IMR-90 (cell line): ENCODE results near the gene PHKB. TPM values are rescaled to one million over a fixed set of nuclear protein-coding genes. Genes with fewer than 3 reads are reported as not detected.

Source experiments
- ATAC-seq: fragments of 200-7000 bp; cut with Tn5 transposase; 2 replicates; pipeline ENCODE4 v1.9.1; 2020; ENCODE audit warnings: low read depth, mild to moderate bottlenecking, moderate library complexity
- BruUV-seq: library from RNA; stranded (reverse); fragments of 400-500 nt; replicated peaks from 2 replicates; lab custom pipeline; 2021; lab: Mats Ljungman, UMichigan
- CTCF ChIA-PET: fragments of 300-600 bp; formaldehyde crosslinking; extraction: SDS; loops from one replicate; lab custom pipeline; 2021; ENCODE audit warnings: antibody characterized with exemption; lab: Yijun Ruan, JAX
- POLR2A ChIA-PET: fragments of 300-600 bp; sonication (Branson Sonifier 250); formaldehyde crosslinking; loops from one replicate; lab custom pipeline; 2022; ENCODE audit warnings: antibody characterized with exemption; ENCODE audit not compliant: unreplicated experiment; lab: Charles Lee
- DNase-seq: peaks from one replicate; pipeline ENCODE4 v3.0.0; 2013
- H2AFZ ChIP-seq: replicated peaks from 2 replicates; pipeline ENCODE3; 2013; ENCODE audit warnings: low read length, mild to moderate bottlenecking; ENCODE audit not compliant: poor library complexity
- H2AK5ac ChIP-seq: 2 replicates; pipeline ENCODE4 v1.6.1; 2013; ENCODE audit warnings: low read depth, low read length, inconsistent platforms
- H2AK9ac ChIP-seq: replicated peaks from 2 replicates; pipeline ENCODE3; 2013; ENCODE audit warnings: mild to moderate bottlenecking, low read depth, low read length, moderate library complexity; ENCODE audit not compliant: poor library complexity
- H2BK120ac ChIP-seq: 2 replicates; pipeline ENCODE4 v1.6.1; 2013; ENCODE audit warnings: low read depth, low read length, inconsistent platforms
- H2BK15ac ChIP-seq: 3 replicates; pipeline ENCODE4 v1.6.1; 2013; ENCODE audit warnings: low read depth, low read length, inconsistent platforms
- H2BK20ac ChIP-seq: 2 replicates; pipeline ENCODE4 v1.6.1; 2013; ENCODE audit warnings: low read depth, mild to moderate bottlenecking, inconsistent platforms, low read length, moderate library complexity
- H2BK5ac ChIP-seq: 2 replicates; pipeline ENCODE4 v1.6.1; 2013; ENCODE audit warnings: mild to moderate bottlenecking, low read depth, low read length, inconsistent platforms; ENCODE audit not compliant: poor library complexity, severe bottlenecking
- H3K14ac ChIP-seq: replicated peaks from 2 replicates; pipeline ENCODE4 v1.6.1; 2013; ENCODE audit warnings: low read depth, low read length, inconsistent platforms
- H3K18ac ChIP-seq: 2 replicates; pipeline ENCODE4 v1.6.1; 2013; ENCODE audit warnings: low read depth, low read length, control low read depth
- H3K23ac ChIP-seq: 2 replicates; pipeline ENCODE4 v1.6.1; 2013; ENCODE audit warnings: low read depth, low read length, inconsistent platforms
- H3K27ac ChIP-seq: 2 replicates; pipeline ENCODE4 v1.5.1; 2013; ENCODE audit warnings: mild to moderate bottlenecking, control low read depth, low read length; ENCODE audit not compliant: insufficient read depth
- H3K27me3 ChIP-seq: 2 replicates; pipeline ENCODE4 v1.6.1; 2013; ENCODE audit warnings: low read length; ENCODE audit not compliant: control insufficient read depth, insufficient read depth
- H3K36me3 ChIP-seq: 2 replicates; pipeline ENCODE4 v1.6.1; 2013; ENCODE audit warnings: low read length, mixed read lengths; ENCODE audit not compliant: control insufficient read depth, insufficient read depth
- H3K4ac ChIP-seq: 2 replicates; pipeline ENCODE4 v1.6.1; 2013; ENCODE audit warnings: low read depth, low read length, inconsistent platforms
- H3K4me1 ChIP-seq: 2 replicates; pipeline ENCODE4 v1.6.1; 2013; ENCODE audit warnings: low read length, mixed read lengths; ENCODE audit not compliant: control insufficient read depth, insufficient read depth
- H3K4me2 ChIP-seq: 2 replicates; pipeline ENCODE4 v1.6.1; 2013; ENCODE audit warnings: low read depth, mild to moderate bottlenecking, control low read depth, low read length, moderate library complexity
- H3K4me3 ChIP-seq: 2 replicates; pipeline ENCODE4 v1.5.1; 2013; ENCODE audit warnings: low read depth, mild to moderate bottlenecking, control low read depth, low read length, moderate library complexity; ENCODE audit not compliant: insufficient read depth
- H3K56ac ChIP-seq: 2 replicates; pipeline ENCODE4 v1.6.1; 2013; ENCODE audit warnings: low read length, inconsistent platforms; ENCODE audit not compliant: insufficient read depth; ENCODE audit errors: extremely low read depth
- H3K79me1 ChIP-seq, 2 experiments: 2 replicates each; pipeline ENCODE4 v1.6.1; 2013; ENCODE audit warnings: low read length in 2 of 2, inconsistent platforms in 1 of 2, low read depth in 1 of 2
- H3K9ac ChIP-seq: 2 replicates; pipeline ENCODE4 v1.6.1; 2013; ENCODE audit warnings: low read depth, low read length, control low read depth
- H3K9me1 ChIP-seq: 2 replicates; pipeline ENCODE4 v1.6.1; 2013; ENCODE audit warnings: low read length, inconsistent platforms; ENCODE audit not compliant: insufficient read depth
- H3K9me3 ChIP-seq: 2 replicates; pipeline ENCODE4 v1.6.1; 2013; ENCODE audit warnings: low read length; ENCODE audit not compliant: control insufficient read depth, insufficient read depth
- H4K20me1 ChIP-seq: 2 replicates; pipeline ENCODE4 v1.6.1; 2013; ENCODE audit warnings: low read length, inconsistent platforms; ENCODE audit not compliant: insufficient read depth
- H4K5ac ChIP-seq: 2 replicates; pipeline ENCODE4 v1.6.1; 2013; ENCODE audit warnings: mild to moderate bottlenecking, low read depth, low read length, control low read depth
- H4K8ac ChIP-seq, 2 experiments: 2 replicates each; pipeline ENCODE4 v1.6.1; 2013; ENCODE audit warnings: low read depth in 2 of 2, low read length in 2 of 2, control low read depth in 1 of 2, inconsistent platforms in 1 of 2
- H4K91ac ChIP-seq: 2 replicates; pipeline ENCODE4 v1.6.1; 2013; ENCODE audit warnings: low read depth, low read length, inconsistent platforms; ENCODE audit not compliant: insufficient read depth
- BHLHE40 ChIP-seq: fragments of 150-350 bp; IDR thresholded peaks from 2 replicates; pipeline ENCODE4 v1.6.1; 2016; ENCODE audit warnings: mild to moderate bottlenecking, low read depth, low read length
- CEBPB ChIP-seq: IDR thresholded peaks from 2 replicates; pipeline ENCODE4 v1.6.1; 2012; ENCODE audit warnings: low read depth, low read length, improper control_type of control experiment
- CHD1 ChIP-seq: IDR thresholded peaks from 2 replicates; pipeline ENCODE4 v1.6.1; 2012; ENCODE audit warnings: low read depth, low read length, improper control_type of control experiment
- ELK1 ChIP-seq: fragments of 150-350 bp; IDR thresholded peaks from 2 replicates; pipeline ENCODE4 v1.6.1; 2016; ENCODE audit warnings: low read depth, mild to moderate bottlenecking, low read length, moderate library complexity, borderline replicate concordance
- MAFK ChIP-seq: IDR thresholded peaks from 2 replicates; pipeline ENCODE4 v1.6.1; 2012; ENCODE audit warnings: low read depth, low read length, improper control_type of control experiment
- MAZ ChIP-seq: IDR thresholded peaks from 2 replicates; pipeline ENCODE4 v1.6.1; 2012; ENCODE audit warnings: low read depth, mild to moderate bottlenecking, low read length, improper control_type of control experiment, moderate library complexity, borderline replicate concordance
- MXI1 ChIP-seq: IDR thresholded peaks from 2 replicates; pipeline ENCODE4 v1.6.1; 2012; ENCODE audit warnings: low read depth, mild to moderate bottlenecking, low read length, moderate library complexity, borderline replicate concordance
- NFE2L2 ChIP-seq: fragments of 150-350 bp; IDR thresholded peaks from 2 replicates; pipeline ENCODE4 v1.6.1; 2016; ENCODE audit warnings: low read depth, mild to moderate bottlenecking, low read length
- POLR2A ChIP-seq: IDR thresholded peaks from 2 replicates; pipeline ENCODE4 v1.6.1; 2012; ENCODE audit warnings: mild to moderate bottlenecking, low read depth, low read length
- RAD21 ChIP-seq: IDR thresholded peaks from 2 replicates; pipeline ENCODE4 v1.6.1; 2012; ENCODE audit warnings: low read length, improper control_type of control experiment
- RCOR1 ChIP-seq: IDR thresholded peaks from 2 replicates; pipeline ENCODE4 v1.6.1; 2012; ENCODE audit warnings: mild to moderate bottlenecking, low read length, improper control_type of control experiment; ENCODE audit not compliant: insufficient replicate concordance
- WGBS, 2 experiments: methylation state at CpG; one replicate each; pipeline versions ENCODE4 v1.1.5 to v1.1.7; 2013; ENCODE audit warnings: missing lambda C conversion rate in 2 of 2; ENCODE audit not compliant: insufficient read length in 1 of 2; ENCODE audit errors: extremely low coverage in 2 of 2; 5-methylcytosine and 5-hydroxymethylcytosine counted together
- dilution Hi-C: fragments of 300-500 bp; cut with HindIII; formaldehyde crosslinking; loops from one replicate; pipeline ENCODE4 v1.14.3; 2018; ENCODE audit warnings: low sequenced_read_pairs; ENCODE audit not compliant: unreplicated experiment
- in situ Hi-C: fragments of 300-500 bp; cut with MboI; formaldehyde crosslinking; loops from 3 replicates; pipeline ENCODE4 v1.14.3; 2019; ENCODE audit warnings: low sequenced_read_pairs, inconsistent platforms, mixed read lengths
- intact Hi-C: fragments of 100-400 bp; cut with micrococcal nuclease; formaldehyde crosslinking; loops from 2 replicates; pipeline ENCODE4 v1.10.0; 2022
- polyA plus RNA-seq, 3 experiments: library from polyadenylated mRNA; depleted of rRNA; stranded (reverse); fragments of >200 nt; gene quantifications; 2 replicates each; pipeline ENCODE4 v1.2.3, GENCODE V29; 2012; ENCODE audit warnings: low replicate concordance in 1 of 3
- total RNA-seq: library from RNA; depleted of rRNA; stranded (reverse); fragments of >200 nt; gene quantifications from 2 replicates; pipeline ENCODE4 v1.2.3, GENCODE V29; 2012
- TF ChIP-seq, protein P1 (sequence below): conservative IDR thresholded peaks from 2 replicates; pipeline ENCODE4 v1.5.1; 2012; ENCODE audit warnings: mild to moderate bottlenecking, low read depth, low read length, improper control_type of control experiment

PHKB gene
- total and polyA plus RNA-seq, 2 of the 4 experiments (the other 2 are of a cell fraction) = 24.2 to 58.6 TPM

GRCh38 chr16:47492036-47492427, 30.9 kb downstream of the PHKB start:
- no peak overlapping the region for H3K56ac ChIP-seq
- H3K9me1 ChIP-seq = no peaks in the 10 kb centered on the region
- intact Hi-C loops (no loop called here), in situ Hi-C loops (no loop called here), dilution Hi-C loops (no loop called here)
- BruUV-seq = no TSS peak
- no peak overlapping the region for H2BK20ac ChIP-seq
- ATAC-seq (no peak), DNase-seq (no peak)
- H3K23ac ChIP-seq = no peak overlapping the region
- no peak overlapping the region for H3K27ac ChIP-seq
- no peak overlapping the region for H2BK15ac ChIP-seq
- no peak overlapping the region for H2AFZ ChIP-seq
- no peak overlapping the region for H4K5ac ChIP-seq
- peaks cover 6% of the 10 kb centered on the region; the same call in 1 of the 2 replicates for H3K9me3 ChIP-seq
- H3K27me3 ChIP-seq = no peaks in the 10 kb centered on the region
- peaks cover 7 to 27% of the 10 kb centered on the region in 2 experiments; a peak in 3 of 4 replicates for H3K79me1 ChIP-seq
- no peak overlapping the region for H2BK5ac ChIP-seq
- no peaks in the 10 kb centered on the region for H3K4me1 ChIP-seq
- H3K4ac ChIP-seq = no peak overlapping the region
- H2AK5ac ChIP-seq = no peak overlapping the region
- no peak overlapping the region for H4K91ac ChIP-seq
- ChIA-PET POLR2A (no interaction called here), CTCF (no interaction called here)
- TF ChIP-seq MAFK (no peak), MAZ (no peak), POLR2A (no peak), CEBPB (no peak), ELK1 (no peak), RCOR1 (no peak), BHLHE40 (no peak), NFE2L2 (no peak), MXI1 (no peak), CHD1 (no peak), RAD21 (no peak)
- TF ChIP-seq, protein P1, sequence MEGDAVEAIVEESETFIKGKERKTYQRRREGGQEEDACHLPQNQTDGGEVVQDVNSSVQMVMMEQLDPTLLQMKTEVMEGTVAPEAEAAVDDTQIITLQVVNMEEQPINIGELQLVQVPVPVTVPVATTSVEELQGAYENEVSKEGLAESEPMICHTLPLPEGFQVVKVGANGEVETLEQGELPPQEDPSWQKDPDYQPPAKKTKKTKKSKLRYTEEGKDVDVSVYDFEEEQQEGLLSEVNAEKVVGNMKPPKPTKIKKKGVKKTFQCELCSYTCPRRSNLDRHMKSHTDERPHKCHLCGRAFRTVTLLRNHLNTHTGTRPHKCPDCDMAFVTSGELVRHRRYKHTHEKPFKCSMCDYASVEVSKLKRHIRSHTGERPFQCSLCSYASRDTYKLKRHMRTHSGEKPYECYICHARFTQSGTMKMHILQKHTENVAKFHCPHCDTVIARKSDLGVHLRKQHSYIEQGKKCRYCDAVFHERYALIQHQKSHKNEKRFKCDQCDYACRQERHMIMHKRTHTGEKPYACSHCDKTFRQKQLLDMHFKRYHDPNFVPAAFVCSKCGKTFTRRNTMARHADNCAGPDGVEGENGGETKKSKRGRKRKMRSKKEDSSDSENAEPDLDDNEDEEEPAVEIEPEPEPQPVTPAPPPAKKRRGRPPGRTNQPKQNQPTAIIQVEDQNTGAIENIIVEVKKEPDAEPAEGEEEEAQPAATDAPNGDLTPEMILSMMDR = no peak
- no peak overlapping the region for H2BK120ac ChIP-seq
- no peaks in the 10 kb centered on the region for H4K20me1 ChIP-seq
- no peak overlapping the region for H3K4me3 ChIP-seq
- H3K18ac ChIP-seq = no peak overlapping the region
- no peak overlapping the region for H3K14ac ChIP-seq
- no peak overlapping the region for H3K9ac ChIP-seq
- H3K4me2 ChIP-seq = no peak overlapping the region
- H3K36me3 ChIP-seq = no peaks in the 10 kb centered on the region
- WGBS, 2 experiments = no CpG with 5 or more reads among the region's 1 CpG
- no peak overlapping the region for H4K8ac ChIP-seq
- no peak overlapping the region for H2AK9ac ChIP-seq
